ENCODE measurements around the gene ZNF516. TPM values are rescaled to one million over a fixed set of nuclear protein-coding genes. Genes with fewer than 3 reads are reported as not detected.

The ZNF516 gene
- total and polyA plus RNA-seq, 10 of the 15 experiments (the other 5 are each of a cell fraction or from before 2014, with no cell fraction given) = 2.0 to 32.0 (median 8.3) TPM

DNA sequence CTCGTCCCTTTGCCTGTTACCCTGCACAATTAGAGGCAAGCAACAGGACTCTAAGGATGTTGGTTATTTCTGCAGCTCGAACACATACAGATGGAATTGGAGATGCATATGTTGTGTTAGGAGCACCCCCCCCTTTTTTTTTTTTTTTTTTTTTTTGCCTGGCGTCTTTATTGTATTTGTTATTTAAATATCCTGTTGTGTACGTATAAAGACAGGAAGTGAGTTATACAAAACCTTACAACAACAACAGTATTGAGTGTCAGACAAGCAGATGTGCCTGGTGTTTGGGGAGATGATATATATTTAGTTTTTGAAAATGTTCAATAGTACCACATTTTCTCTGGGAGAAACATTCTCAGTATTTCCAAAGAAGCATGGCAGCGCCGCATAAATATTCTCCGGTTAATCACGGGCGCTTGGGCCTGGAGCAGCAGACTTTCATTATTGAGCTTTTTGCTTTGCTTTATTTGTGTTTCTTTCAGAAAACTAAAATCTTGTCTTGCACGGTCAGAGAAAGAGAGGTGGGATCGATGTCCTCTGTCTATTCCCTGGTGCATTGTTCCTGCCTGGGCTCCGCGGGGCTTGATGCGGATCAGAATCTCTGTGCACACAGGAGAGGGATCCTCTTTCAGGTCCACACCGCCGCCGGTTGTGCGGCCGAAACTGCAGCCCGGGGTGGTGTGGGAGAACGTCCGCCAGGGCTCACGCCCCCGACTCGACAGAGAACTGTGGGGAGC is 23.2 kb upstream of the ZNF516 start (continued):
- TF ChIP-seq PML (IDR thresholded peaks at IDR 0.05; ENCODE audit: low read length) (no peak), CBFB (IDR thresholded peaks at IDR 0.05; ENCODE audit: low read depth) (no peak), SREBF2 (IDR thresholded peaks at IDR 0.05; ENCODE audit: low read length) (no peak), ZNF207 (IDR thresholded peaks at IDR 0.05; ENCODE audit: borderline replicate concordance) (no peak), CHD4 (IDR thresholded peaks at IDR 0.05) (no peak), PAX8 (IDR thresholded peaks at IDR 0.05) (no peak), ZNF384 (IDR thresholded peaks at IDR 0.05; ENCODE audit: borderline replicate concordance, low read depth, low read length) (peak; percentile 36; the same call in 1 of the 2 replicates), SP1 (IDR thresholded peaks at IDR 0.05; ENCODE audit: low read depth, low read length) (no peak)
- TF ChIP-seq, protein P1, sequence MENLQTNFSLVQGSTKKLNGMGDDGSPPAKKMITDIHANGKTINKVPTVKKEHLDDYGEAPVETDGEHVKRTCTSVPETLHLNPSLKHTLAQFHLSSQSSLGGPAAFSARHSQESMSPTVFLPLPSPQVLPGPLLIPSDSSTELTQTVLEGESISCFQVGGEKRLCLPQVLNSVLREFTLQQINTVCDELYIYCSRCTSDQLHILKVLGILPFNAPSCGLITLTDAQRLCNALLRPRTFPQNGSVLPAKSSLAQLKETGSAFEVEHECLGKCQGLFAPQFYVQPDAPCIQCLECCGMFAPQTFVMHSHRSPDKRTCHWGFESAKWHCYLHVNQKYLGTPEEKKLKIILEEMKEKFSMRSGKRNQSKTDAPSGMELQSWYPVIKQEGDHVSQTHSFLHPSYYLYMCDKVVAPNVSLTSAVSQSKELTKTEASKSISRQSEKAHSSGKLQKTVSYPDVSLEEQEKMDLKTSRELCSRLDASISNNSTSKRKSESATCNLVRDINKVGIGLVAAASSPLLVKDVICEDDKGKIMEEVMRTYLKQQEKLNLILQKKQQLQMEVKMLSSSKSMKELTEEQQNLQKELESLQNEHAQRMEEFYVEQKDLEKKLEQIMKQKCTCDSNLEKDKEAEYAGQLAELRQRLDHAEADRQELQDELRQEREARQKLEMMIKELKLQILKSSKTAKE (IDR thresholded peaks at IDR 0.05; ENCODE audit: low read depth, poor library complexity, severe bottlenecking) = no peak

DNA sequence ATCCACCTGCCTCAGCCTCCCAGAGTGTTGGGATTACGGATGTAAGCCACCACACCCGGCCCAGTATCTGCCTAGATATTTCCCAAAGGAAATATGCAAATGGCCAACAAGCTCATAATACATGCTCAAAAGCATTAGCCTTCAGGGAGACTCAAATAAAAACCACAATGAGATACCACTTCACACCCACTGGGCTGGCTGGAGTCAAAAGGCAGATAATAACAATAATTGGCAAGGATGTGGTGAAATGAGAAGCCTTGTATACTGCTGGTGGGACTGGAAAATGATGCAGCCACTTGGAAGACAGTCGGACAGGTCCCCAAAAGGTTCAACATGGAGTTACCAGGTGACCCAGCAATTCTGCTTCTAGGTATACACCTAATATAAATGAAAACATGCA is 20.5 kb upstream of the ZNF516 start:
- Histone ChIP-seq H3K79me2 (ENCODE audit: control insufficient read depth, insufficient read depth, low read length) (no peaks in the 10 kb centered on the region), H3K36me3 (ENCODE audit: control insufficient read depth in 2 of 2, insufficient read depth in 2 of 2, low read length in 1 of 2) (no peaks in the 10 kb centered on the region), H4K20me1 (ENCODE audit: control insufficient read depth, insufficient read depth) (no peaks in the 10 kb centered on the region), H3K27ac (ENCODE audit: control insufficient read depth, insufficient read depth) (no peak overlapping the region), H3K9ac (ENCODE audit: control insufficient read depth, insufficient read depth, low read length) (no peak overlapping the region), H3K9me3 (replicated peaks; ENCODE audit: control insufficient read depth, insufficient read depth, low read length) (no peaks in the 10 kb centered on the region), H3K4me1 (ENCODE audit: control insufficient read depth, insufficient read depth, low read length) (peaks cover 9% of the 10 kb centered on the region), H3K27me3 (replicated peaks in 1 of 2; ENCODE audit: control insufficient read depth in 2 of 2, insufficient read depth in 2 of 2, low read length in 1 of 2) (no peaks in the 10 kb centered on the region; a peak in 1 of 4 replicates), H3K4me2 (ENCODE audit: control insufficient read depth, insufficient read depth) (no peak overlapping the region), H3K4me3 (no peak overlapping the region), H2AFZ (ENCODE audit: control insufficient read depth, low read depth, low read length) (no peak overlapping the region)
- SMC1A ChIA-PET (ENCODE audit: uncharacterized antibody, unreplicated experiment) = no interaction called here
- FAIRE-seq (no peak), ATAC-seq (no peak), DNase-seq (ENCODE audit: low read depth, low spot score) (no peak)
- no TSS peak for BruUV-seq (replicated peaks)
- intact Hi-C loops (cut with micrococcal nuclease; ENCODE audit: unreplicated experiment) = no loop called here
- in situ Hi-C loops (cut with MboI) = no loop called here
- TF ChIP-seq RAD21 (IDR thresholded peaks at IDR 0.05; ENCODE audit: insufficient read depth, low read depth, low read length) = no peak
- 50% methylated on average over 3 of the region's 3 CpGs for WGBS (ENCODE audit: insufficient coverage, insufficient replicate concordance, low lambda C conversion rate, missing lambda C conversion rate)
- RAD21 ChIA-PET (ENCODE audit: unreplicated experiment) = no interaction called here
- POLR2A ChIA-PET = no interaction called here
- CTCF ChIA-PET = no interaction called here

Data from GM12878 (cell line).